HepG2 (cell line): ENCODE data around the gene RHOT2. TPM values are rescaled to one million over a fixed set of nuclear protein-coding genes. Genes with fewer than 3 reads are reported as not detected.

Source experiments
- ATAC-seq: fragments of 200-7000 bp; cut with Tn5 transposase; 3 replicates; pipeline ENCODE4 v1.9.1; 2020; ENCODE audit warnings: mild to moderate bottlenecking, moderate library complexity
- BruUV-seq: library from RNA; stranded (reverse); fragments of 400-500 nt; replicated peaks from 2 replicates; lab custom pipeline; 2021; lab: Mats Ljungman, UMichigan
- CTCF ChIA-PET: fragments of 300-600 bp; formaldehyde crosslinking; extraction: SDS; loops from one replicate; lab custom pipeline; 2021; ENCODE audit warnings: low total read pairs, inconsistent platforms, low intra/inter-chr PET ratio; lab: Yijun Ruan, JAX
- POLR2A ChIA-PET: fragments of 350-600 bp; sonication (Branson Sonifier 250); formaldehyde crosslinking; loops from one replicate; lab custom pipeline; 2020; ENCODE audit warnings: antibody characterized with exemption, inconsistent platforms; lab: Yijun Ruan, JAX
- DNase-seq: peaks from one replicate; pipeline ENCODE4 v3.0.0-alpha.2; 2015; ENCODE audit warnings: low spot score
- FAIRE-seq: peaks from 3 replicates; lab custom pipeline; 2011; peaks lifted over from hg19 to GRCh38; lab: Jason Lieb, UNC
- H2AFZ ChIP-seq: one replicate; pipeline ENCODE4 v1.6.1; 2011; ENCODE audit warnings: low read length, inconsistent platforms
- H3K27ac ChIP-seq: fragments of 300-600 bp; 3 replicates; pipeline ENCODE4 v1.8.0; 2011; ENCODE audit warnings: mixed run types, mild to moderate bottlenecking, mixed read lengths, low read length, inconsistent platforms; ENCODE audit not compliant: insufficient read depth; ENCODE audit errors: extremely low read length
- H3K27me3 ChIP-seq, 2 experiments: fragments of 200-600 bp in 1 of 2; 2 replicates in 1 of 2; 3 replicates in 1 of 2; pipeline versions ENCODE4 v1.6.0 to v1.8.0; 2011; ENCODE audit warnings: low read length in 2 of 2, mild to moderate bottlenecking in 2 of 2, moderate library complexity in 2 of 2, inconsistent platforms in 1 of 2; ENCODE audit not compliant: insufficient read depth in 2 of 2, control insufficient read depth in 1 of 2
- H3K36me3 ChIP-seq, 2 experiments: fragments of 200-600 bp in 1 of 2; replicated peaks in 1 of 2; 2 replicates in 1 of 2; 3 replicates in 1 of 2; pipeline versions ENCODE4 v1.5.1 to v1.8.0; 2011; ENCODE audit warnings: low read length in 2 of 2, inconsistent platforms in 1 of 2; ENCODE audit not compliant: insufficient read depth in 2 of 2, control insufficient read depth in 1 of 2
- H3K4me1 ChIP-seq: 2 replicates; pipeline ENCODE4 v1.5.1; 2012; ENCODE audit warnings: low read length, inconsistent platforms; ENCODE audit not compliant: insufficient read depth
- H3K4me2 ChIP-seq: 2 replicates; pipeline ENCODE4 v1.6.0; 2011; ENCODE audit warnings: low read depth, low read length, inconsistent platforms
- H3K4me3 ChIP-seq, 3 experiments: fragments of 200-600 bp in 1 of 3; sonication (generic), shearing (Covaris generic) in 1 of 3; replicated peaks in 1 of 3; 2 replicates each; pipeline ENCODE4 v1.5.1; 2011 to 2016; ENCODE audit warnings: low read length in 3 of 3, inconsistent platforms in 2 of 3, low read depth in 2 of 3, mild to moderate bottlenecking in 2 of 3, control low read depth in 1 of 3, mixed read lengths in 1 of 3; ENCODE audit not compliant: insufficient read depth in 1 of 3
- H3K79me2 ChIP-seq: one replicate; pipeline ENCODE4 v1.6.1; 2011; ENCODE audit warnings: low read length, inconsistent platforms; ENCODE audit not compliant: insufficient read depth
- H3K9ac ChIP-seq: 2 replicates; pipeline ENCODE4 v1.6.0; 2011; ENCODE audit warnings: mild to moderate bottlenecking, low read depth, low read length, inconsistent platforms; ENCODE audit not compliant: insufficient read depth
- H3K9me3 ChIP-seq: 2 replicates; pipeline ENCODE4 v1.5.1; 2012; ENCODE audit warnings: mild to moderate bottlenecking, low read length
- H4K20me1 ChIP-seq: 2 replicates; pipeline ENCODE4 v1.6.0; 2011; ENCODE audit warnings: inconsistent platforms, mild to moderate bottlenecking, low read length, moderate library complexity; ENCODE audit not compliant: insufficient read depth
- ATF3 ChIP-seq: sonication (generic); formaldehyde crosslinking; IDR thresholded peaks from 2 replicates; pipeline ENCODE4 v1.4.0; 2020; ENCODE audit warnings: missing genetic modification reagents
- CEBPG ChIP-seq: IDR thresholded peaks from 2 replicates; pipeline ENCODE4 v1.6.1; 2016
- KLF11 ChIP-seq: IDR thresholded peaks from 2 replicates; pipeline ENCODE4 v1.6.1; 2016; ENCODE audit warnings: missing compliant biosample characterization
- KLF9 ChIP-seq: IDR thresholded peaks from 2 replicates; pipeline ENCODE4 v1.6.1; 2016; ENCODE audit warnings: low read depth
- MXD3 ChIP-seq: IDR thresholded peaks from 2 replicates; pipeline ENCODE4 v1.6.1; 2016; ENCODE audit warnings: mild to moderate bottlenecking, missing biosample characterization, missing genetic modification reagents
- PRMT3 ChIP-seq: sonication (generic); formaldehyde crosslinking; IDR thresholded peaks from 2 replicates; pipeline ENCODE4 v1.8.1; 2022; ENCODE audit warnings: low read depth, mild to moderate bottlenecking, moderate library complexity, missing genetic modification reagents, borderline replicate concordance
- ZMAT5 ChIP-seq: sonication (generic); formaldehyde crosslinking; IDR thresholded peaks from 2 replicates; pipeline ENCODE4 v1.5.0; 2020; ENCODE audit warnings: mild to moderate bottlenecking, low read depth, missing genetic modification reagents, borderline replicate concordance
- ZNF44 ChIP-seq: sonication (generic); formaldehyde crosslinking; IDR thresholded peaks from 2 replicates; pipeline ENCODE4 v1.5.1; 2020; ENCODE audit warnings: mild to moderate bottlenecking, missing genetic modification reagents
- ZNF546 ChIP-seq: sonication (generic); formaldehyde crosslinking; conservative IDR thresholded peaks from 2 replicates; pipeline ENCODE4 v1.8.1; 2023; ENCODE audit warnings: mild to moderate bottlenecking, missing genetic modification reagents
- ZSCAN20 ChIP-seq: sonication (generic); formaldehyde crosslinking; IDR thresholded peaks from 2 replicates; pipeline ENCODE4 v1.4.0; 2020; ENCODE audit warnings: missing genetic modification reagents, mild to moderate bottlenecking, borderline replicate concordance
- WGBS: methylation state at CpG from one replicate; pipeline ENCODE4 v1.1.6; 2017; ENCODE audit warnings: low lambda C conversion rate; 5-methylcytosine and 5-hydroxymethylcytosine counted together
- in situ Hi-C: cut with HindIII; loops from 2 replicates; pipeline ENCODE4 v1.10.0; 2017; ENCODE audit warnings: low pct_unique_long_range_greater_than_20kb; ENCODE audit not compliant: extremely low pct_ligation_motif_present
- intact Hi-C: fragments of 100-400 bp; cut with micrococcal nuclease; formaldehyde crosslinking; loops from one replicate; pipeline ENCODE4 v1.10.0; 2022; ENCODE audit not compliant: unreplicated experiment
- polyA plus RNA-seq, 8 experiments: library from polyadenylated mRNA; depleted of rRNA in 3 of 8; stranded (reverse) in 7 of 8; unstranded in 1 of 8; fragments of >200 nt; fragmentation: Illumina TruSeq in 4 of 8; extraction: Trizol in 4 of 8; gene quantifications; 2 replicates each; pipeline versions ENCODE4 v1.2.1 to v1.2.3, GENCODE V29; 2011 to 2016; ENCODE audit warnings: low read depth in 4 of 8, missing spikeins in 1 of 8, mixed read lengths in 1 of 8; ENCODE audit not compliant: insufficient read depth in 1 of 8
- total RNA-seq, 5 experiments: library from RNA; depleted of rRNA; stranded (reverse); fragments of >200 nt; fragmentation: Illumina TruSeq; extraction: Trizol; gene quantifications; 2 replicates each; pipeline ENCODE4 v1.2.3, GENCODE V29; 2016; ENCODE audit warnings: low read depth in 1 of 5

RHOT2 gene
- total and polyA plus RNA-seq, 2 of the 13 experiments (the other 11 are each of a cell fraction or from before 2014, with no cell fraction given): 63.6 to 76.9 TPM

- POLR2A ChIA-PET: no interaction called here
- Histone ChIP-seq H3K27ac (no peak overlapping the region), H3K27me3 (no peaks in the 10 kb centered on the region), H3K9ac (no peak overlapping the region), H4K20me1 (no peaks in the 10 kb centered on the region), H3K4me3 (no peak overlapping the region), H3K4me2 (no peak overlapping the region), H3K9me3 (no peaks in the 10 kb centered on the region), H3K79me2 (no peaks in the 10 kb centered on the region), H2AFZ (no peak overlapping the region)
- intact Hi-C loops: no loop called here
- WGBS: 97% methylated on average over 17 of the region's 21 CpGs
- ATAC-seq (no peak), FAIRE-seq (no peak), DNase-seq (no peak)
- CTCF ChIA-PET: no interaction called here
- in situ Hi-C loops: no loop called here
- BruUV-seq: no TSS peak
- TF ChIP-seq ZNF44 (CRISPR knock-in tag) (no peak), ATF3 (no peak), KLF9 (CRISPR knock-in tag) (no peak), CEBPG (CRISPR knock-in tag) (no peak), ZMAT5 (CRISPR knock-in tag) (no peak), KLF11 (CRISPR knock-in tag) (no peak), PRMT3 (CRISPR knock-in tag) (no peak), ZNF546 (CRISPR knock-in tag) (no peak), MXD3 (CRISPR knock-in tag) (no peak), ZSCAN20 (CRISPR knock-in tag) (no peak)
- TF ChIP-seq, all 625 proteins: peak for 0
- Histone ChIP-seq H3K4me1 (peaks cover 5% of the 10 kb centered on the region), H3K36me3 (no peaks in the 10 kb centered on the region; a peak in 1 of 5 replicates)
Observed at GRCh38 chr16:662597-662996, 5.3 kb upstream of the RHOT2 start.
